GM19438 (cell line): ENCODE results near the gene CC2D2B.
"Not testable (repeated sequence)": the region's sequence is repeated elsewhere in the genome, so short reads cannot be mapped to it uniquely, and the experiment has no call there.

ENCODE experiments used
- ATAC-seq: cut with Tn5 transposase; IDR thresholded peaks from one replicate; pipeline ENCODE4 v1.9.1; 2021; ENCODE audit warnings: low read depth; ENCODE audit not compliant: unreplicated experiment

Gene CC2D2B

DNA sequence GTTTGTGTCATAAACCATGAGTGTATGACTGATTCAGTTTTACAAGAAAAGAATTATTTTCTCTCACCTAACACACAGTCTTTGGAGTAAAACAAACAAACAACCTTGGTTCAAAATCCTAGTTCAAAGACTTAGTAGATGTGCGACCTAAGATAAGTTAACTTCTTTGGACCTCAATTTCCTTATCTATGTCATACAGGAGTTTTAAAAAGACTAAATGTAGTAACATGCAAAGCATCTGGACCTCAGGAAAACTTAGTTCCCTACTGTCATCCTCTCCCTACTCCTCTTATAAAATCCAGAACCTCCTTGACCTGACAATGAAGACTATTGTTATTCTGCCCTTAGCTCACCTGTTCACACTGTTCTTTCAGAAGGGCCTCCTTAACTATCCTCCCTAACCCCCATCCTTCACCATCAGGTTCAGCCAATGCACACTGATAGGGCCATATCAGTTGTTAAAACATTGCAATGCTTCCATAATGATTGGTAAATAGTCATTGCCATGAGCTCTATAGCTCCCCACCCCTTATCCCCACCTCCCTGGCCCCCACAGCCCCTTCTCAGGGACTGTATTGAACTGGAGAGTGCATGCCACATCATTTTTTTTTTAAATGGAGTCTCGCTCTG, 106.8 kb downstream of the CC2D2B start:
- ATAC-seq: no peak

DNA sequence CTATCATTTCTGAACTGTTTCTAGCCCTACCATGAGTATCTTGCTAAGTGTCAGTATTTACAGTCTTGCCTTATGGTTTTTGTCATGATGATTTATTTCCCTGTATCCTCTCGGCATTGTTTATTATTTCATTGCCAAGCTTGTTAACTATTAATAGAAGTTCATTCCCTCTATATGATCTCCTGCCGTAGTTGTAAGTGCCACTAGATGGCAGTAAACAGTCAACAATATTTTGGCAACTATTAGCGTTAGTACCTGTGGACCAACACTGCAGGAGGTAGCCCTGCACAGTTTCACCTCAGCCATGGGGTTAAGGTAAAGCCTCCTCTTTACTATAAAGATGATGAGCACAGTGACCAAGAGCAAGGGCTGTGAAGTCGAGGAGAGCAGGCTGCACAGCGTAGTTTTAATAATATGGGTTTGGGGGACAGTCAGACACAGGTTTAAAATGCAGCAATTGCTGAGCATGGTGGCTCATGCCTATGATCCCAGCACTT, 109.5 kb downstream of the CC2D2B start:
- peak; percentile 75 for ATAC-seq

DNA sequence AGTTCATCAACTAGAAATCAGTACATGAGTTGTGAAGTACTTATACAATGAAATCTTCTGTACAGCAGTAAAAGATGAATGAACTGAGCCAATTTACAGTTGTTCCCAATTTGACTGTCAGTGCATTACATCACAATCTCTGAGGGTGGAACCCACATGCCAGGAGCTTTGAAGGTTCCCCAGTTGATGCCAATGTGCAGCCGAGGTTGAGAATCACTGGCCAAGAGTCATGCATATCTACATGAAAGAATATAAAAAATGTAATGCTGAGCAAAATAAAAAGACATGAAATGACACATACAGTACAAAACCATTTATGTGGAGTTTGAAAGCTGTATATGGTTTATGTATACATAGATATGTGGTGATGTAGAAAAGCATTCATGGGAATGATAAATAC, 113.6 kb downstream of the CC2D2B start:
- ATAC-seq: no peak

- no peak for ATAC-seq
Observed at GRCh38 chr10:96022739-96023138, 115.0 kb downstream of the CC2D2B start.

- ATAC-seq: no peak
Observed at GRCh38 chr10:96023168-96023567, 115.4 kb downstream of the CC2D2B start.

- no peak for ATAC-seq
Observed at GRCh38 chr10:96025566-96025965, 117.8 kb downstream of the CC2D2B start.

GRCh38 chr10:96034625-96035024, 126.8 kb downstream of the CC2D2B start:
- ATAC-seq: no peak

- ATAC-seq: no peak
Observed at GRCh38 chr10:96038476-96039387, 131.0 kb downstream of the CC2D2B start.

GRCh38 chr10:96041146-96041545, 133.4 kb downstream of the CC2D2B start:
- ATAC-seq: no peak

DNA sequence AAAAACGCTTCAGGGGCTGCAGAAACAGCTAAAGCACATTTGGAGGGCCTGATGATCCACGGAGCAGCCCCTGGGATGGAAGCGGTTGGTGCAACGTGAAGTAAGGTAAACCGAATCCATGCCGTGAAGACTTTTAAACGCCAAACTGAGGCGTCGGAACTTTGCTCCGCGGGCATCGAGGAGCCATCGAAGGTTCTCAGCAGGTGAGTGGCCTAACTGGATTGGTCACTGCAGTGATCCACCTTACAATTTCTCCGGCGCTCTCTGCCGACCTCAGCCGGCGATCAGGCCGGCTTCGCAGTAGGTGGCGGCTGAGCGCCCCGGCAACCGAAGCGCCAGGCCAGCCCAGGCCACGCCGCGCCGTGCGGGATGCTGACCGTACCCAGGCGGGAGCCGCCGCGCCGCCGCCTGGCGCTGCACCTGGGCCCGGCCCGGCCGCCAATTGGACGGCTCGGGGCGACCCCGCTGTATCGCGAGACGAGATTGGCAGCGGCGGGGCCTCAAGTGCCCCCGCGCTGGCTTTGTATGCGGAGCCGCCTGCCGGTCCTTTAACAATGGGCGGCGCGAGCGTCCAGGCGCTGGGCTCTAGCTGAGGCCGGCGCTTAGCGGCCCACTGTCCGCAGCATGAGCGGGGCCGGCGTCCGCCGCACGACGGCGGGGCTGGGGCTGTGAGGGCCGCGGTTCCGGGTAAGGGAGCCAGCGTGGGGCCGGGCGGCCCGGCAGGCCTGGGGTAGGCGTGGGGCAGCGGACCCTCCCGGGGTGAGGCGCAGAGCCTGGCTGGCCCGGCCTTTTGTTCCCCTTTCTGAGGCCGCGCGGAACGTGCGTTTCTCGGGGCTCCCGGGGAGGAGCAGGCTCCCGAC, 135.5 kb downstream of the CC2D2B start, which contains the start of gene CCNJ:
CCNJ (plus strand) TSS at position 551 of the 860 bp plus-strand sequence. CDS start 811 bp downstream, outside the sequence.
- ATAC-seq: peak; percentile 78

GRCh38 chr10:96043893-96044715, 136.3 kb downstream of the CC2D2B start:
- ATAC-seq: peak; percentile 31

GRCh38 chr10:96044736-96045135, 137.0 kb downstream of the CC2D2B start:
- ATAC-seq: no peak

- ATAC-seq: no peak
Observed at GRCh38 chr10:96046546-96046945, 138.8 kb downstream of the CC2D2B start.

GRCh38 chr10:96047004-96047649, 139.4 kb downstream of the CC2D2B start:
- ATAC-seq: no peak

DNA sequence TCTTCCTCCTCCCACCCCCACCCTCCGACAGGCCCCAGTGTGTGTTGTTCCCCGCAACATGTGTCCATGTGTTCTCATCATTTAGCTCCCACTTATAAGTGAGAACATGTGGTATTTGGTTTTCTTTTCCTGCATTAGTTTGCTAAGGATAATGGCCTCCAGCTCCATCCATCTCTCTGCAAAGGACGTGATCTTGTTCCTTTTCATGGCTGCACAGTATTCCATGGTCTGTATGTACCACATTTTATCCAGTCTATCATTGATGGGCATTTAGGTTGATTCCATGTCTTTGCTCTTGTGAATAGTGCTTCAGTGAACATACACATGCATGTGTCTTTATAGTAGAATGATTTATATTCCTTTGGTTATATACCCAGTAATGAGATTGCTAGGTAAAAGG, 140.2 kb downstream of the CC2D2B start:
- ATAC-seq: not testable (repeated sequence)

- ATAC-seq: no peak
Observed at GRCh38 chr10:96049340-96049739, 141.6 kb downstream of the CC2D2B start.

- ATAC-seq: no peak
Observed at GRCh38 chr10:96053985-96054384, 146.2 kb downstream of the CC2D2B start.

- no peak for ATAC-seq
Observed at GRCh38 chr10:96056787-96057186, 149.0 kb downstream of the CC2D2B start.

DNA sequence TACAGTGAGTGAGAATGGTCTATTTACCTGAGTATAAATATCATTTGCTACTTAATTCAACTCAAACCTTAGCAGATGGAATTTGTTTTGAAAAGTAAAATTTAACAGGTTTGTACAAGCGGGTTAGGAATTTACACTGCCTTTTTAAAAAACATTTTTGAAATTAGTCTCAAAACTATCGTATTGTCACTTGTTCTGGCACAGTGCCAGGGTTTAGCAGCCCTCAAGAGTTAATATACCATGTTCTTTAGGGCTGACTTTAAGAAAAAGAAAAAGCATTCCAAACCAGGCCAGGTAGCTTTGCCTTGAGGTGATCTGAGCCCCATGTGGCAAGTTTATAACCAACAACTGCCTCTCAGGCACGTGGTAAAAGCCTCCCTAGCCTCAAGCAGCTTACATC, 153.5 kb downstream of the CC2D2B start:
- ATAC-seq: no peak
